Neural cell (in vitro differentiated cells): Measurements from ENCODE around the gene HEXD. TPM values are rescaled to one million over a fixed set of nuclear protein-coding genes. Genes with fewer than 3 reads are reported as not detected.

Source experiments
- H2AFZ ChIP-seq: fragments of 200-600, 300-800 bp; sonication (generic), shearing (Covaris generic); 2 replicates; pipeline ENCODE4 v1.6.0; 2014; ENCODE audit warnings: low read depth, mild to moderate bottlenecking, antibody characterized with exemption, low read length, moderate library complexity
- H3F3A ChIP-seq: fragments of 200-600 bp; shearing (Covaris generic); 2 replicates; pipeline ENCODE4 v1.6.1; 2016; ENCODE audit warnings: mild to moderate bottlenecking, moderate library complexity, mixed read lengths, antibody characterized with exemption, low read length; ENCODE audit not compliant: insufficient read depth, poor library complexity, severe bottlenecking
- H3K27ac ChIP-seq: fragments of 200-600, 300-800 bp; sonication (generic), shearing (Covaris generic); 2 replicates; pipeline ENCODE4 v1.5.1; 2014; ENCODE audit warnings: mild to moderate bottlenecking, low read length, moderate library complexity
- H3K27me3 ChIP-seq: fragments of 300-800, 200-600 bp; sonication (generic), shearing (Covaris generic); 2 replicates; pipeline ENCODE4 v1.6.0; 2014; ENCODE audit warnings: mild to moderate bottlenecking, low read depth, low read length, moderate library complexity; ENCODE audit not compliant: insufficient read depth
- H3K36me3 ChIP-seq: fragments of 300-800, 200-600 bp; sonication (generic), shearing (Covaris generic); 2 replicates; pipeline ENCODE4 v1.5.1; 2014; ENCODE audit warnings: mild to moderate bottlenecking, antibody characterized with exemption, low read length, moderate library complexity; ENCODE audit not compliant: insufficient read depth
- H3K4me2 ChIP-seq: fragments of 300-800, 200-600 bp; sonication (generic), shearing (Covaris generic); 2 replicates; pipeline ENCODE4 v1.6.0; 2014; ENCODE audit warnings: mild to moderate bottlenecking, low read length
- H3K4me3 ChIP-seq: fragments of 300-800, 200-600 bp; sonication (generic), shearing (Covaris generic); 2 replicates; pipeline ENCODE4 v1.5.1; 2014; ENCODE audit warnings: mild to moderate bottlenecking, low read length, moderate library complexity
- H3K79me2 ChIP-seq: fragments of 200-600 bp; shearing (Covaris generic); replicated peaks from 2 replicates; pipeline ENCODE4 v1.6.0; 2014; ENCODE audit warnings: mild to moderate bottlenecking, low read length, moderate library complexity; ENCODE audit not compliant: insufficient read depth
- H3K9ac ChIP-seq: fragments of 300-800, 200-600 bp; sonication (generic), shearing (Covaris generic); 2 replicates; pipeline ENCODE4 v1.6.1; 2016; ENCODE audit warnings: mild to moderate bottlenecking, low read length, mixed read lengths
- H3K9me2 ChIP-seq: fragments of 200-600 bp; shearing (Covaris generic); 2 replicates; pipeline ENCODE4 v1.6.1; 2016; ENCODE audit warnings: mild to moderate bottlenecking, low read length, mixed read lengths; ENCODE audit not compliant: insufficient read depth
- H3K9me3 ChIP-seq: fragments of 200-600, 300-800 bp; sonication (generic), shearing (Covaris generic); 2 replicates; pipeline ENCODE4 v1.6.1; 2016; ENCODE audit warnings: mild to moderate bottlenecking, mixed run types, low read length, moderate library complexity, mixed read lengths
- H4K20me1 ChIP-seq: fragments of 200-600 bp; shearing (Covaris generic); 2 replicates; pipeline ENCODE4 v1.6.1; 2016; ENCODE audit warnings: mild to moderate bottlenecking, mixed run types; ENCODE audit not compliant: insufficient read depth
- EP300 ChIP-seq: fragments of 450-650 bp; conservative IDR thresholded peaks from 2 replicates; pipeline ENCODE4 v1.6.1; 2014; ENCODE audit warnings: antibody characterized with exemption, mild to moderate bottlenecking, moderate library complexity; ENCODE audit not compliant: poor library complexity, severe bottlenecking
- EZH2 ChIP-seq: fragments of 200-600, 300-800 bp; shearing (Covaris generic), sonication (generic); IDR thresholded peaks from 2 replicates; pipeline ENCODE4 v1.6.1; 2014; ENCODE audit warnings: antibody characterized with exemption, low read length, borderline replicate concordance, mild to moderate bottlenecking; ENCODE audit not compliant: insufficient read depth, poor library complexity, severe bottlenecking
- MXI1 ChIP-seq: fragments of 450-650 bp; conservative IDR thresholded peaks from 2 replicates; pipeline ENCODE4 v1.6.1; 2014; ENCODE audit warnings: antibody characterized with exemption, mild to moderate bottlenecking; ENCODE audit not compliant: poor library complexity, severe bottlenecking
- POLR2AphosphoS5 ChIP-seq: IDR thresholded peaks from 2 replicates; pipeline ENCODE4 v1.6.1; 2012
- RAD21 ChIP-seq: fragments of 450-650 bp; conservative IDR thresholded peaks from 2 replicates; pipeline ENCODE4 v1.6.1; 2014; ENCODE audit warnings: antibody characterized with exemption, mild to moderate bottlenecking, moderate library complexity
- SMC3 ChIP-seq: fragments of 450-650 bp; conservative IDR thresholded peaks from 2 replicates; pipeline ENCODE4 v1.6.1; 2014; ENCODE audit warnings: antibody characterized with exemption, mild to moderate bottlenecking, moderate library complexity; ENCODE audit not compliant: poor library complexity
- TAF1 ChIP-seq: IDR thresholded peaks from 2 replicates; pipeline ENCODE4 v1.6.1; 2012; ENCODE audit warnings: low read depth
- polyA plus RNA-seq: library from polyadenylated mRNA; depleted of rRNA; stranded (reverse); fragments of >200 nt; gene quantifications from 2 replicates; pipeline ENCODE4 v1.2.3, GENCODE V29; 2014
- TF ChIP-seq, protein P1 (sequence below): fragments of 450-650 bp; IDR thresholded peaks from 2 replicates; pipeline ENCODE4 v1.5.1; 2014; ENCODE audit warnings: antibody characterized with exemption, mild to moderate bottlenecking, moderate library complexity; ENCODE audit not compliant: poor library complexity, severe bottlenecking
- TF ChIP-seq, protein P2 (sequence below): IDR thresholded peaks from 2 replicates; pipeline ENCODE4 v1.6.1; 2012; ENCODE audit warnings: borderline replicate concordance

HEXD gene
- polyA plus RNA-seq, 1 donor from 2014 or later, result 72.8 TPM

DNA sequence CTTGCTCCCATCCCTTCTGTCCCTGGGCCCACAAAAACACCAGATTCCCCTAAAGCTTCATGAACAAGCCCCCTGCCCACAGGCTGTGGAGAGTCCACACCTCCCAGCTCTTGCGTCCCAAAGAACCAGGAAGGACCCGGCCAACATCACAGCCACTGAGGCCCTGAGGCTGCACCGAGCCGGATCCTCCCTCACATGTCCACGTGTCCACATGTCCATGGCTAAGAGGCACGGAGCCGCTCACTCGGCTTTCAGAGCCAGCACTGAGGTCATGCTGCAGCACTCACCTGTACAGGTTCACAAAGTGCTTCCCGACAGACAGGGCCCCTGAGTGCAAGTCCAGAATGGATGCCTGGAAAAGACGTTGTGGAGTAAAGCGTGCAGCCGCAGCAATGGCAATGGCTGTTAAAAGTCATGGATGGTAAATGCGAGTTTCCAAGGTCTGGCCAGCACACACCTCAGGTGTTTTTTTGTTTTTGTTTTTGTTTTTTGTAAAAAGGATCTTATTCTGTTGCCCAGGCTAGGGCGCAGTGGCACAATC, 11.9 kb upstream of the HEXD start:
- Histone ChIP-seq H4K20me1 (no peaks in the 10 kb centered on the region), H2AFZ (no peak overlapping the region), H3K79me2 (no peaks in the 10 kb centered on the region), H3K4me3 (no peak overlapping the region), H3K9me2 (no peaks in the 10 kb centered on the region), H3K9ac (no peak overlapping the region), H3K27ac (no peak overlapping the region), H3F3A (no peaks in the 10 kb centered on the region), H3K4me2 (no peak overlapping the region), H3K27me3 (no peaks in the 10 kb centered on the region), H3K9me3 (no peaks in the 10 kb centered on the region), H3K36me3 (no peaks in the 10 kb centered on the region)
- TF ChIP-seq, protein P1, sequence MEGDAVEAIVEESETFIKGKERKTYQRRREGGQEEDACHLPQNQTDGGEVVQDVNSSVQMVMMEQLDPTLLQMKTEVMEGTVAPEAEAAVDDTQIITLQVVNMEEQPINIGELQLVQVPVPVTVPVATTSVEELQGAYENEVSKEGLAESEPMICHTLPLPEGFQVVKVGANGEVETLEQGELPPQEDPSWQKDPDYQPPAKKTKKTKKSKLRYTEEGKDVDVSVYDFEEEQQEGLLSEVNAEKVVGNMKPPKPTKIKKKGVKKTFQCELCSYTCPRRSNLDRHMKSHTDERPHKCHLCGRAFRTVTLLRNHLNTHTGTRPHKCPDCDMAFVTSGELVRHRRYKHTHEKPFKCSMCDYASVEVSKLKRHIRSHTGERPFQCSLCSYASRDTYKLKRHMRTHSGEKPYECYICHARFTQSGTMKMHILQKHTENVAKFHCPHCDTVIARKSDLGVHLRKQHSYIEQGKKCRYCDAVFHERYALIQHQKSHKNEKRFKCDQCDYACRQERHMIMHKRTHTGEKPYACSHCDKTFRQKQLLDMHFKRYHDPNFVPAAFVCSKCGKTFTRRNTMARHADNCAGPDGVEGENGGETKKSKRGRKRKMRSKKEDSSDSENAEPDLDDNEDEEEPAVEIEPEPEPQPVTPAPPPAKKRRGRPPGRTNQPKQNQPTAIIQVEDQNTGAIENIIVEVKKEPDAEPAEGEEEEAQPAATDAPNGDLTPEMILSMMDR, result no peak
- TF ChIP-seq TAF1, result no peak
- no peak for TF ChIP-seq MXI1
- no peak for TF ChIP-seq EZH2
- TF ChIP-seq SMC3, result no peak
- TF ChIP-seq POLR2AphosphoS5, result no peak
- no peak for TF ChIP-seq EP300
- no peak for TF ChIP-seq RAD21
- TF ChIP-seq, protein P2, sequence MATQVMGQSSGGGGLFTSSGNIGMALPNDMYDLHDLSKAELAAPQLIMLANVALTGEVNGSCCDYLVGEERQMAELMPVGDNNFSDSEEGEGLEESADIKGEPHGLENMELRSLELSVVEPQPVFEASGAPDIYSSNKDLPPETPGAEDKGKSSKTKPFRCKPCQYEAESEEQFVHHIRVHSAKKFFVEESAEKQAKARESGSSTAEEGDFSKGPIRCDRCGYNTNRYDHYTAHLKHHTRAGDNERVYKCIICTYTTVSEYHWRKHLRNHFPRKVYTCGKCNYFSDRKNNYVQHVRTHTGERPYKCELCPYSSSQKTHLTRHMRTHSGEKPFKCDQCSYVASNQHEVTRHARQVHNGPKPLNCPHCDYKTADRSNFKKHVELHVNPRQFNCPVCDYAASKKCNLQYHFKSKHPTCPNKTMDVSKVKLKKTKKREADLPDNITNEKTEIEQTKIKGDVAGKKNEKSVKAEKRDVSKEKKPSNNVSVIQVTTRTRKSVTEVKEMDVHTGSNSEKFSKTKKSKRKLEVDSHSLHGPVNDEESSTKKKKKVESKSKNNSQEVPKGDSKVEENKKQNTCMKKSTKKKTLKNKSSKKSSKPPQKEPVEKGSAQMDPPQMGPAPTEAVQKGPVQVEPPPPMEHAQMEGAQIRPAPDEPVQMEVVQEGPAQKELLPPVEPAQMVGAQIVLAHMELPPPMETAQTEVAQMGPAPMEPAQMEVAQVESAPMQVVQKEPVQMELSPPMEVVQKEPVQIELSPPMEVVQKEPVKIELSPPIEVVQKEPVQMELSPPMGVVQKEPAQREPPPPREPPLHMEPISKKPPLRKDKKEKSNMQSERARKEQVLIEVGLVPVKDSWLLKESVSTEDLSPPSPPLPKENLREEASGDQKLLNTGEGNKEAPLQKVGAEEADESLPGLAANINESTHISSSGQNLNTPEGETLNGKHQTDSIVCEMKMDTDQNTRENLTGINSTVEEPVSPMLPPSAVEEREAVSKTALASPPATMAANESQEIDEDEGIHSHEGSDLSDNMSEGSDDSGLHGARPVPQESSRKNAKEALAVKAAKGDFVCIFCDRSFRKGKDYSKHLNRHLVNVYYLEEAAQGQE, result no peak

- no peak overlapping the region for H2AFZ ChIP-seq
- no peaks in the 10 kb centered on the region for H3K79me2 ChIP-seq
- H3K36me3 ChIP-seq, result no peaks in the 10 kb centered on the region
- no peaks in the 10 kb centered on the region for H4K20me1 ChIP-seq
- H3K27me3 ChIP-seq, result no peaks in the 10 kb centered on the region
- H3K4me2 ChIP-seq, result no peak overlapping the region
- H3F3A ChIP-seq, result no peaks in the 10 kb centered on the region
- H3K9me2 ChIP-seq, result no peaks in the 10 kb centered on the region
- H3K27ac ChIP-seq, result no peak overlapping the region
- TF ChIP-seq TAF1 (no peak), RAD21 (no peak), POLR2AphosphoS5 (no peak), SMC3 (no peak), MXI1 (no peak), EZH2 (no peak), EP300 (no peak)
- TF ChIP-seq, protein P2, result no peak
- TF ChIP-seq, protein P1, result no peak
- no peaks in the 10 kb centered on the region for H3K9me3 ChIP-seq
- no peak overlapping the region for H3K9ac ChIP-seq
- no peak overlapping the region for H3K4me3 ChIP-seq
Measured at GRCh38 chr17:82407255-82407654, 10.9 kb upstream of the HEXD start.
